HCT116 (cell line): ENCODE results near the gene ACTR3. TPM values are rescaled to one million over a fixed set of nuclear protein-coding genes. Genes with fewer than 3 reads are reported as not detected.

Experiments
- ATAC-seq: fragments of 200-7000 bp; cut with Tn5 transposase; 2 replicates; pipeline ENCODE4 v1.9.1; 2020; ENCODE audit warnings: mild to moderate bottlenecking, moderate library complexity
- BruUV-seq: library from RNA; stranded (reverse); fragments of 400-500 nt; replicated peaks from 2 replicates; lab custom pipeline; 2021; lab: Mats Ljungman, UMichigan
- CTCF ChIA-PET: fragments of 300-600 bp; sonication (Branson Sonifier 250); formaldehyde crosslinking; loops from one replicate; lab custom pipeline; 2021; ENCODE audit warnings: antibody characterized with exemption; lab: Charles Lee
- POLR2A ChIA-PET: fragments of 300-600, 350-600 bp; sonication (Branson Sonifier 250); formaldehyde crosslinking; loops from one replicate; lab custom pipeline; 2021; ENCODE audit warnings: antibody characterized with exemption; lab: Charles Lee
- RAD21 ChIA-PET, 2 experiments: fragments of 300-600 bp; sonication (Branson Sonifier 250); formaldehyde crosslinking; loops; one replicate each; lab custom pipeline; 2023; ENCODE audit warnings: low total read pairs in 2 of 2; ENCODE audit not compliant: uncharacterized antibody in 2 of 2, unreplicated experiment in 2 of 2, low non-redundant PET in 1 of 2; lab: Charles Lee
- DNase-seq: peaks from one replicate; pipeline ENCODE4 v3.0.0-alpha.2; 2010; ENCODE audit warnings: low read depth, low spot score
- H2AFZ ChIP-seq: fragments of 200-600 bp; shearing (Covaris generic), sonication (generic); 2 replicates; pipeline ENCODE4 v1.6.1; 2017; ENCODE audit warnings: low read depth, mixed run types, mixed read lengths, antibody characterized with exemption, low read length; ENCODE audit not compliant: poor library complexity, severe bottlenecking
- H3K27ac ChIP-seq: 2 replicates; pipeline ENCODE4 v1.5.1; 2012; ENCODE audit warnings: low read depth, low read length
- H3K27me3 ChIP-seq: fragments of 200-600 bp; sonication (generic); 2 replicates; pipeline ENCODE4 v1.6.1; 2016; ENCODE audit warnings: mixed run types, low read length, mixed read lengths; ENCODE audit not compliant: insufficient read depth
- H3K36me3 ChIP-seq, 2 experiments: fragments of 200-500 bp in 1 of 2; fragments of 200-600 bp in 1 of 2; sonication (Bioruptor generic) in 1 of 2; sonication (generic) in 1 of 2; 2 replicates each; pipeline versions ENCODE4 v1.5.1 to v1.6.1; 2014 to 2016; ENCODE audit warnings: low read length in 2 of 2, inconsistent platforms in 1 of 2, mixed read lengths in 1 of 2, mixed run types in 1 of 2; ENCODE audit not compliant: insufficient read depth in 2 of 2, control insufficient read depth in 1 of 2
- H3K4me1 ChIP-seq, 2 experiments: fragments of 200-600 bp in 1 of 2; sonication (generic) in 1 of 2; 2 replicates each; pipeline versions ENCODE4 v1.5.1 to v1.6.1; 2012 to 2017; ENCODE audit warnings: low read length in 2 of 2, inconsistent platforms in 1 of 2, mild to moderate bottlenecking in 1 of 2, mixed read lengths in 1 of 2, mixed run types in 1 of 2, moderate library complexity in 1 of 2; ENCODE audit not compliant: insufficient read depth in 2 of 2, control insufficient read depth in 1 of 2
- H3K4me2 ChIP-seq: fragments of 200-600 bp; sonication (generic); 2 replicates; pipeline ENCODE4 v1.6.1; 2017; ENCODE audit warnings: mixed run types, low read length, mixed read lengths
- H3K4me3 ChIP-seq, 2 experiments: fragments of 200-600 bp in 1 of 2; sonication (generic) in 1 of 2; replicated peaks in 1 of 2; 2 replicates each; pipeline ENCODE4 v1.5.1; 2011 to 2016; ENCODE audit warnings: low read length in 2 of 2, control low read depth in 1 of 2, low read depth in 1 of 2, mild to moderate bottlenecking in 1 of 2, mixed read lengths in 1 of 2, mixed run types in 1 of 2
- H3K79me2 ChIP-seq: fragments of 200-600 bp; sonication (generic); 2 replicates; pipeline ENCODE4 v1.6.1; 2017; ENCODE audit warnings: mild to moderate bottlenecking, mixed run types, low read length, moderate library complexity, mixed read lengths; ENCODE audit not compliant: insufficient read depth
- H3K9ac ChIP-seq: fragments of 200-600 bp; sonication (generic); 2 replicates; pipeline ENCODE4 v1.6.1; 2016; ENCODE audit warnings: low read length, mixed read lengths
- H3K9me2 ChIP-seq: fragments of 200-600 bp; sonication (generic), shearing (Covaris generic); 2 replicates; pipeline ENCODE4 v1.6.1; 2017; ENCODE audit warnings: mixed run types, mild to moderate bottlenecking, moderate library complexity; ENCODE audit not compliant: insufficient read depth
- H3K9me3 ChIP-seq, 2 experiments: fragments of 200-500 bp in 1 of 2; fragments of 200-600 bp in 1 of 2; sonication (Bioruptor generic) in 1 of 2; sonication (generic) in 1 of 2; 2 replicates each; pipeline ENCODE4 v1.6.1; 2014 to 2017; ENCODE audit warnings: low read length in 2 of 2, mixed read lengths in 2 of 2, inconsistent platforms in 1 of 2, low read depth in 1 of 2, mild to moderate bottlenecking in 1 of 2, mixed run types in 1 of 2, moderate library complexity in 1 of 2; ENCODE audit not compliant: control insufficient read depth in 1 of 2, insufficient read depth in 1 of 2
- H4K20me1 ChIP-seq: fragments of 200-600 bp; sonication (generic), shearing (Covaris generic); 2 replicates; pipeline ENCODE4 v1.6.1; 2017; ENCODE audit warnings: mixed run types, mild to moderate bottlenecking, moderate library complexity; ENCODE audit not compliant: insufficient read depth
- ATF3 ChIP-seq: IDR thresholded peaks from 2 replicates; pipeline ENCODE4 v1.6.1; 2012
- CBX3 ChIP-seq: IDR thresholded peaks from 2 replicates; pipeline ENCODE4 v1.6.1; 2012; ENCODE audit warnings: low read depth
- CEBPB ChIP-seq: IDR thresholded peaks from 2 replicates; pipeline ENCODE4 v1.6.1; 2012; ENCODE audit warnings: low read depth
- CTCF ChIP-seq, 3 experiments: fragments of 200-600 bp in 1 of 3; sonication (generic) in 1 of 3; IDR thresholded peaks in 2 of 3; conservative IDR thresholded peaks in 1 of 3; 2 replicates each; pipeline ENCODE4 v1.5.1; 2012 to 2017; ENCODE audit warnings: low read depth in 2 of 3, low read length in 2 of 3, antibody characterized with exemption in 1 of 3, borderline replicate concordance in 1 of 3, control low read depth in 1 of 3, mild to moderate bottlenecking in 1 of 3, mixed read lengths in 1 of 3, mixed run types in 1 of 3, moderate library complexity in 1 of 3; ENCODE audit not compliant: insufficient read depth in 1 of 3
- ELF1 ChIP-seq: IDR thresholded peaks from 2 replicates; pipeline ENCODE4 v1.6.1; 2012; ENCODE audit warnings: low read depth, borderline replicate concordance
- EZH2 ChIP-seq: fragments of 200-600 bp; sonication (generic); IDR thresholded peaks from 2 replicates; pipeline ENCODE4 v1.6.1; 2017; ENCODE audit warnings: antibody characterized with exemption, mixed run types
- JUND ChIP-seq: IDR thresholded peaks from 2 replicates; pipeline ENCODE4 v1.6.1; 2012
- MAX ChIP-seq: IDR thresholded peaks from 2 replicates; pipeline ENCODE4 v1.6.1; 2012
- POLR2A ChIP-seq: IDR thresholded peaks from 2 replicates; pipeline ENCODE4 v1.7.0; 2011; ENCODE audit warnings: borderline replicate concordance; ENCODE audit not compliant: insufficient read depth, insufficient read length; ENCODE audit errors: extremely low read depth
- SP1 ChIP-seq: IDR thresholded peaks from 2 replicates; pipeline ENCODE4 v1.6.1; 2012; ENCODE audit warnings: low read depth
- SRF ChIP-seq: IDR thresholded peaks from 2 replicates; pipeline ENCODE4 v1.6.1; 2012; ENCODE audit warnings: low read depth
- ZBTB33 ChIP-seq: IDR thresholded peaks from 2 replicates; pipeline ENCODE4 v1.6.1; 2011; ENCODE audit warnings: mild to moderate bottlenecking, low read length, moderate library complexity; ENCODE audit not compliant: insufficient replicate concordance; ENCODE audit errors: extremely low read depth
- ZFX ChIP-seq: fragments of 450-650 bp; IDR thresholded peaks from 2 replicates; pipeline ENCODE4 v1.6.1; 2017
- ZNF274 ChIP-seq: fragments of 200-500 bp; sonication (Bioruptor generic); IDR thresholded peaks from 2 replicates; pipeline ENCODE4 v1.6.1; 2014; ENCODE audit warnings: mild to moderate bottlenecking, low read depth, low read length, inconsistent platforms
- intact Hi-C: fragments of 100-400 bp; cut with micrococcal nuclease; formaldehyde crosslinking; loops from 2 replicates; pipeline ENCODE4 v1.10.0; 2022
- total RNA-seq: library from RNA; stranded (reverse); gene quantifications from one replicate; pipeline ENCODE4 v1.2.1, GENCODE V29; 2021; ENCODE audit not compliant: unreplicated experiment

Gene ACTR3
- total RNA-seq, 1 experiment from 2014 or later = 232 TPM

GRCh38 chr2:113925884-113926283 is 36.0 kb downstream of the ACTR3 start:
- H3K79me2 ChIP-seq = peaks cover 44% of the 10 kb centered on the region

GRCh38 chr2:113926314-113926713 is 36.4 kb downstream of the ACTR3 start:
- Histone ChIP-seq H3K27me3 (no peaks in the 10 kb centered on the region), H3K9me2 (no peaks in the 10 kb centered on the region), H3K79me2 (peaks cover 42% of the 10 kb centered on the region), H4K20me1 (no peaks in the 10 kb centered on the region), H3K4me2 (no peak overlapping the region), H3K4me3 (no peak overlapping the region), H3K36me3 (peaks cover 2 to 4% of the 10 kb centered on the region in 2 experiments; a peak in 2 of 4 replicates), H3K27ac (no peak overlapping the region), H3K4me1 (no peaks in the 10 kb centered on the region), H3K9ac (no peak overlapping the region), H2AFZ (no peak overlapping the region), H3K9me3 (no peaks in the 10 kb centered on the region)
- ChIA-PET RAD21 (no interaction called here), CTCF (no interaction called here), POLR2A (no interaction called here)
- DNase-seq = no peak
- no peak for ATAC-seq
- BruUV-seq = no TSS peak
- intact Hi-C loops = no loop called here
- TF ChIP-seq ZBTB33 (no peak), SRF (no peak), CEBPB (no peak), SP1 (no peak), MAX (no peak), CTCF (IDR thresholded peaks at IDR 0.05 in 2 of 3, conservative IDR thresholded peaks at IDR 0.05 in 1 of 3; ENCODE audit: borderline replicate concordance in 1 of 3, insufficient read depth in 1 of 3, low read depth in 2 of 3, low read length in 2 of 3) (no peak), ZFX (no peak), ZNF274 (no peak), JUND (no peak), CBX3 (no peak), ELF1 (no peak), POLR2A (no peak), ATF3 (no peak)

More at GRCh38 chr2:113925884-113926283, 36.0 kb downstream of the ACTR3 start:
- intact Hi-C loops = no loop called here
- H3K27me3 ChIP-seq = no peaks in the 10 kb centered on the region
- no peak overlapping the region for H3K27ac ChIP-seq
- TF ChIP-seq EZH2 = no peak
- no peaks in the 10 kb centered on the region for H4K20me1 ChIP-seq
- H3K9ac ChIP-seq = no peak overlapping the region
- BruUV-seq = no TSS peak
- peaks cover 2 to 4% of the 10 kb centered on the region in 2 experiments; a peak in 2 of 4 replicates for H3K36me3 ChIP-seq
- DNase-seq (no peak), ATAC-seq (no peak)
- H3K4me3 ChIP-seq = no peak overlapping the region
- RAD21 ChIA-PET = no interaction called here
- POLR2A ChIA-PET = no interaction called here
- no peaks in the 10 kb centered on the region for H3K9me3 ChIP-seq
- CTCF ChIA-PET = no interaction called here
- H3K9me2 ChIP-seq = no peaks in the 10 kb centered on the region
- H2AFZ ChIP-seq = no peak overlapping the region
- no peak overlapping the region for H3K4me2 ChIP-seq
- H3K4me1 ChIP-seq = no peaks in the 10 kb centered on the region
